Measurements from ENCODE around the gene PHACTR1. TPM values are rescaled to one million over a fixed set of nuclear protein-coding genes. Genes with fewer than 3 reads are reported as not detected.
"Not testable (repeated sequence)": the region's sequence is repeated elsewhere in the genome, so short reads cannot be mapped to it uniquely, and the experiment has no call there.

The PHACTR1 gene
- total RNA-seq, 2 experiments from 2014 or later = 0.47 to 0.61 TPM

GRCh38 chr6:13243033-13243432, 526.5 kb downstream of the PHACTR1 start:
- Mint-ChIP-seq H3K4me3 (no peak overlapping the region), H3K9me3 (ENCODE audit: insufficient read depth) (peaks cover 6% of the 10 kb centered on the region), H3K4me1 (ENCODE audit: low read depth) (no peaks in the 10 kb centered on the region), H3K36me3 (ENCODE audit: low read depth) (peaks cover 4% of the 10 kb centered on the region), H3K27ac (no peak overlapping the region), H3K27me3 (ENCODE audit: low read depth) (peaks cover 13% of the 10 kb centered on the region)
- DNase-seq (no peak), ATAC-seq (no peak)
- CTCF ChIA-PET = interaction anchor here (0.7 to 0.9 kb wide), 3 partner anchors 43 to 332 kb away, joined by 3 to 4 read pairs (median 3); no protein-coding TSS in a partner anchor
- POLR2A ChIA-PET = no interaction called here

DNA sequence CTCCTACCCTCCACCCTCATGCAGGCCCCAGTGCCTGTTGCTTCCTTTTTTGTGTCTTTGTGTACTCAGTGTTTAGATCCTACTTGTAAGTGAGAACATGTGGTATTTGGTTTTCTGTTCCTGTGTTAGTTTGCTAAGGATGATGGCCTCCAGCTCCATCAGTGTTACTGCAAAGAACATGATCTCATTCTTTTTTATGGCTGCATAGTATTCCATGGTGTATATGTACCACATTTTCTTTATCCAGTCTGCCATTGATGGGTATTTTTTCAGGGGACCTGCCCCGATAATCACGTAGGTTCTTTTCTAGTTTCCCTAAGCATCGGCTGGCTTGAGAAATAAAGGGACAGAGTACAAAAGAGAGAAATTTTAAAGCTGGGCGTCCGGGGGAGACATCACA, 527.2 kb downstream of the PHACTR1 start:
- POLR2A ChIA-PET; H3K4me1 Mint-ChIP-seq (ENCODE audit: low read depth); H3K36me3 Mint-ChIP-seq (ENCODE audit: low read depth); DNase-seq; H3K27ac Mint-ChIP-seq; H3K9me3 Mint-ChIP-seq (ENCODE audit: insufficient read depth); H3K4me3 Mint-ChIP-seq; ATAC-seq: not testable (repeated sequence)
- H3K27me3 Mint-ChIP-seq (ENCODE audit: low read depth) = peaks cover 13% of the 10 kb centered on the region
- CTCF ChIA-PET = interaction anchor here (0.9 kb wide), 1 partner anchor 332 kb away, joined by 3 read pairs; no protein-coding TSS in a partner anchor

DNA sequence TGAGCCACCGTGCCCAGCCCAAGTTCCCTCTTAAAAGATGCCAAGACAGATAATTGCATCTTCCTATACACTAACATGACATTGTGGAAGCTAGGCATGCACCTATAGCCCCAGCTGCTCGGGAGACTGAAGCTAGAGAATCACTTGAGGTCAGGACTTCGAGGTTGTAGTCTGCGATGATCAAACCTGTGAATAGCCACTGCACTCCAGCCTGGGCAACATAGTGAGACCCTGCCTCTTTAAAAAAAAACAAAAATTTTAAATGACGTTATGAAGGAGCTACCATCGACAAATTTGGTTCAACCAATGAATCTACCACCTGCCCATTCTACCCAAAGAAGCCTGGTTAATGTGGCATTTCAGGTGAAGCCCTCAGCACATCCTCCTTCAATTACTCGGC, 531.1 kb downstream of the PHACTR1 start:
- Mint-ChIP-seq H3K4me1 (ENCODE audit: low read depth) (no peaks in the 10 kb centered on the region), H3K9me3 (ENCODE audit: insufficient read depth) (peaks cover 6% of the 10 kb centered on the region), H3K27me3 (ENCODE audit: low read depth) (peaks cover 13% of the 10 kb centered on the region), H3K4me3 (no peak overlapping the region), H3K27ac (no peak overlapping the region), H3K36me3 (ENCODE audit: low read depth) (peaks cover 4% of the 10 kb centered on the region)
- CTCF ChIA-PET = no interaction called here
- POLR2A ChIA-PET = no interaction called here
- ATAC-seq = no peak
- DNase-seq = no peak

- ChIA-PET CTCF (no interaction called here), POLR2A (no interaction called here)
- Mint-ChIP-seq H3K27ac (no peak overlapping the region), H3K4me1 (ENCODE audit: low read depth) (no peaks in the 10 kb centered on the region), H3K36me3 (ENCODE audit: low read depth) (peaks cover 4% of the 10 kb centered on the region), H3K27me3 (ENCODE audit: low read depth) (peaks cover 11% of the 10 kb centered on the region), H3K9me3 (ENCODE audit: insufficient read depth) (peaks cover 6% of the 10 kb centered on the region), H3K4me3 (no peak overlapping the region)
- DNase-seq (no peak), ATAC-seq (no peak)
Observed at GRCh38 chr6:13248053-13248452, 531.5 kb downstream of the PHACTR1 start.

DNA sequence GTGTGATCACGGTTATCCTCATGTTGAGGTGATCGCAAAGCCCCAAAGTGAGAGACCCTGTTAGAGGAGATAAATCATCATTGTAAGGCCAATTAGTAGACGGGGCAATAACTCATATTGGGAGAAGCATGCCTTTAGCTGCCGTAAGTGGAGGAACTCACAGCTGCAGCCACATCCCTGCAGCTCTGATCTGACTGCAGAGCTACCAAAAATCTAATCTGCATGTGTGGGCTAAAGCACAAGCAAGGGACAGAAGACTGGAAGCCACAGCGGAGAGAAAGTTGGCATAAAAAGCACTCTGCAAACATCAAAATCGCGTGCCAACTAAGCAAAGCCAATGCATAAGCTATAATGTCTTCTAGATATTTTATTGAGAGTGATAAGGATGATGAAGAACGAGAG, 532.0 kb downstream of the PHACTR1 start:
- DNase-seq (no peak), ATAC-seq (no peak)
- Mint-ChIP-seq H3K36me3 (ENCODE audit: low read depth) (peaks cover 4% of the 10 kb centered on the region), H3K27ac (no peak overlapping the region), H3K4me3 (no peak overlapping the region), H3K27me3 (ENCODE audit: low read depth) (peaks cover 11% of the 10 kb centered on the region), H3K4me1 (ENCODE audit: low read depth) (no peaks in the 10 kb centered on the region), H3K9me3 (ENCODE audit: insufficient read depth) (peaks cover 6% of the 10 kb centered on the region)
- CTCF ChIA-PET = no interaction called here
- POLR2A ChIA-PET = no interaction called here

DNA sequence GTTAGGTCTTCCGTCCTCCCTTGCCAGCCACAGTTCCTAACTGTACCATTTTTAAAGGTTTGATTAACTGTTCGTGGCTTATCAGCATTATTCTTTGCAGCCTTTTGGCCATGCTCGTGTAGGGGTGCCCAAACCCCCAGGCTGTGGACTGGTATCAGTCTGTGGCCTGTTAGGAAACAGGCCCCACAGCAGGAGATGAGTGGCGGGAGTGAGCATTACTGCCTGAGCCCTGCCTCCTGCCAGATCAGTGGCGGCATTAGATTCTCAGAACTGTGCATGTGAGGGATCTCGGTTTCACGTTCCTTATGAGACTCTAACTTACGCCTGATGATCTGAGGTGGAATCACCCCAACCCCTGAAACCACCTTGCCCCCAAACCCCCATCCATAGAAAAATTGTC, 532.4 kb downstream of the PHACTR1 start:
- Mint-ChIP-seq H3K9me3 (ENCODE audit: insufficient read depth) (peaks cover 6% of the 10 kb centered on the region), H3K27me3 (ENCODE audit: low read depth) (peaks cover 7% of the 10 kb centered on the region), H3K36me3 (ENCODE audit: low read depth) (peaks cover under 1% of the 10 kb centered on the region), H3K4me1 (ENCODE audit: low read depth) (no peaks in the 10 kb centered on the region), H3K27ac (no peak overlapping the region), H3K4me3 (no peak overlapping the region)
- POLR2A ChIA-PET = no interaction called here
- CTCF ChIA-PET = no interaction called here
- ATAC-seq (no peak), DNase-seq (no peak)

- DNase-seq (no peak), ATAC-seq (no peak)
- Mint-ChIP-seq H3K4me3 (no peak overlapping the region), H3K27ac (no peak overlapping the region), H3K36me3 (ENCODE audit: low read depth) (no peaks in the 10 kb centered on the region), H3K27me3 (ENCODE audit: low read depth) (peaks cover 6% of the 10 kb centered on the region), H3K4me1 (ENCODE audit: low read depth) (no peaks in the 10 kb centered on the region), H3K9me3 (ENCODE audit: insufficient read depth) (peaks cover 6% of the 10 kb centered on the region)
- ChIA-PET CTCF (no interaction called here), POLR2A (no interaction called here)
Observed at GRCh38 chr6:13249817-13250216, 533.2 kb downstream of the PHACTR1 start.

- no peak for DNase-seq
- Mint-ChIP-seq H3K4me1 (ENCODE audit: low read depth) (peaks cover 2% of the 10 kb centered on the region), H3K27me3 (ENCODE audit: low read depth) (peaks cover 6% of the 10 kb centered on the region), H3K27ac (no peak overlapping the region), H3K36me3 (ENCODE audit: low read depth) (no peaks in the 10 kb centered on the region), H3K9me3 (ENCODE audit: insufficient read depth) (peaks cover under 1% of the 10 kb centered on the region), H3K4me3 (no peak overlapping the region)
- POLR2A ChIA-PET = no interaction called here
- CTCF ChIA-PET = no interaction called here
- no peak for ATAC-seq
Observed at GRCh38 chr6:13250703-13251102, 534.1 kb downstream of the PHACTR1 start.

GRCh38 chr6:13251242-13251641, 534.7 kb downstream of the PHACTR1 start:
- ChIA-PET POLR2A (no interaction called here), CTCF (no interaction called here)
- ATAC-seq (no peak), DNase-seq (no peak)
- H3K27ac Mint-ChIP-seq = no peak overlapping the region
- no peak overlapping the region for H3K4me3 Mint-ChIP-seq
- no peaks in the 10 kb centered on the region for H3K36me3 Mint-ChIP-seq (ENCODE audit: low read depth)
- H3K27me3 Mint-ChIP-seq (ENCODE audit: low read depth) = peaks cover 6% of the 10 kb centered on the region
- no peaks in the 10 kb centered on the region for H3K9me3 Mint-ChIP-seq (ENCODE audit: insufficient read depth)
- peaks cover 2% of the 10 kb centered on the region for H3K4me1 Mint-ChIP-seq (ENCODE audit: low read depth)

DNA sequence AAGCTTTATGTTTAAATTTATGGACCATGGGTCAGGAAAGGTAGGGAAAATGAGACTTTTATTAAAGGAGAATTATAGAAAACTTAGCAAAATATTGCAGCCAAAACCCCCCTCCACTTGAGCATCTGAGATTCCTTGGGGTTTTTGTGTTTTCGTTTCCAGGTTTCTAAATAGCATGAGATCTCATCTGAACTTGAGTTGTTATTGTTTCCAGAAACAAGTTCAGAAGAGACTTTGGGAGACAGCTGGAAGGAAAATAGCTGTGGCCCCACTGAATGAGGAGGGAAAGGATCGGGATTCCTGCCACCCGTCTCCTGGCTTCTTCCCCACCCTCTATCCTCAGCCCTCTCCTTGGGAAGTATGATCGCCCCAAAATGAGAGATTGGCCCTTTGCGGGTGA, 536.2 kb downstream of the PHACTR1 start:
- peaks cover 6% of the 10 kb centered on the region for H3K27me3 Mint-ChIP-seq (ENCODE audit: low read depth)
- ATAC-seq = no peak
- CTCF ChIA-PET = no interaction called here
- no peak overlapping the region for H3K27ac Mint-ChIP-seq
- H3K36me3 Mint-ChIP-seq (ENCODE audit: low read depth) = no peaks in the 10 kb centered on the region
- POLR2A ChIA-PET = no interaction called here
- DNase-seq = no peak
- H3K4me3 Mint-ChIP-seq = no peak overlapping the region
- H3K9me3 Mint-ChIP-seq (ENCODE audit: insufficient read depth) = no peaks in the 10 kb centered on the region
- peaks cover 2% of the 10 kb centered on the region for H3K4me1 Mint-ChIP-seq (ENCODE audit: low read depth)

DNA sequence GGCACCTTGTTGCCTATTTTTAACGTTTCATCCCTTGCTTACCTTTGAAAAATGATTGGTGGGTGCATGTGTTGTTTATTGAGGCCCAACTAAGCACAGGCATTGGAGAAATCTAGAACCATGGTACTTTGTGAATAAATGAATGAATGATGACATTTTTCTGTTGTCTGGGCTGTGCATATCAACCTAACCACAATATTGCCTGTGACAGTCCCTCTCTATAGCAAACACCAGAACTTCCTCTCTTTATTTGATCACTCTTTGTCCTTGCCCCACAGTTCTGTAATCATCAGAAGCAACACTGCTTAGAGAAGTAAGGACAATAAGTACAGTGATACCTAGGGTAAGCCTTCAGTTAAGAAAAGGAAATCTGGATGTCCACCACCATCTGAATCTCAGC, 536.7 kb downstream of the PHACTR1 start:
- H3K4me1 Mint-ChIP-seq (ENCODE audit: low read depth) = peaks cover 2% of the 10 kb centered on the region
- CTCF ChIA-PET = no interaction called here
- no peaks in the 10 kb centered on the region for H3K9me3 Mint-ChIP-seq (ENCODE audit: insufficient read depth)
- H3K27ac Mint-ChIP-seq = no peak overlapping the region
- peaks cover 6% of the 10 kb centered on the region for H3K27me3 Mint-ChIP-seq (ENCODE audit: low read depth)
- POLR2A ChIA-PET = no interaction called here
- no peak for ATAC-seq
- DNase-seq = no peak
- H3K36me3 Mint-ChIP-seq (ENCODE audit: low read depth) = no peaks in the 10 kb centered on the region
- no peak overlapping the region for H3K4me3 Mint-ChIP-seq

DNA sequence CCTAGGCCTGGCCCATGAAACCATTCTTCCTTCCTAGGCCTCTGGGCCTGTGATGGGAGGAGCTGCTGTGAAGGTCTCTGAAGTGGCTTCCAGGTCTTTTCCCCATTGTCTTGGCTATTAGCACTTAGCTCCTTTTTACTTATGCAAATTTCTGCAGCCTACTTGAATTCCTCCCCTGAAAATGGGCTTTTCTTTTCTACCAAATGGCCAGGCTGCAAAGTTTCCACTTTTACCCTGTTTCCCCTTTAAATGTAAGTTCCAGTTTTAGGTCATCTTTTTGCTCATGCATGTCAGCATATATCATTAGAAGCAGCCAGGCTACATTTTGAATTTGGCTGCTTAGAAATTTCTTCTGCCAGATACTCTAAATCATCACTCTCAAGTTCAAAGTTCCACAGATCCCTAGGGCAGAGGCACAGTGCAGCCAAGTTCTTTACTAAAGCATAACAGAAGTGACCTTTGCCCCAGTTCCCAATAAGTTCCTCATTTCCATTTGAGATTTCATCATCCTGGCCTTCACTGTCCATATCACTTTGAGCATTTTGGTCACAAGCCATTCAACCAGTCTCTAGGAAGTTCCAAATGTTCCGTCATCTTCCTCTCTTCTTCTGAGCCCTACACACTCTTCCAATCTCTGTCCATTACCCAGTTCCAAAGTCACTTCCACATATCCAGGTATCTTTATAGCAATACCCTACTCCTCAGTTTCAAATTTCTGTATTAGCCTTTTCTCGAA, 539.9 kb downstream of the PHACTR1 start:
- Mint-ChIP-seq H3K4me3 (no peak overlapping the region), H3K27ac (no peak overlapping the region), H3K9me3 (ENCODE audit: insufficient read depth) (no peaks in the 10 kb centered on the region), H3K4me1 (ENCODE audit: low read depth) (peaks cover 7% of the 10 kb centered on the region), H3K27me3 (ENCODE audit: low read depth) (peaks cover 4% of the 10 kb centered on the region), H3K36me3 (ENCODE audit: low read depth) (no peaks in the 10 kb centered on the region)
- ATAC-seq (no peak), DNase-seq (no peak)
- ChIA-PET POLR2A (no interaction called here), CTCF (no interaction called here)

DNA sequence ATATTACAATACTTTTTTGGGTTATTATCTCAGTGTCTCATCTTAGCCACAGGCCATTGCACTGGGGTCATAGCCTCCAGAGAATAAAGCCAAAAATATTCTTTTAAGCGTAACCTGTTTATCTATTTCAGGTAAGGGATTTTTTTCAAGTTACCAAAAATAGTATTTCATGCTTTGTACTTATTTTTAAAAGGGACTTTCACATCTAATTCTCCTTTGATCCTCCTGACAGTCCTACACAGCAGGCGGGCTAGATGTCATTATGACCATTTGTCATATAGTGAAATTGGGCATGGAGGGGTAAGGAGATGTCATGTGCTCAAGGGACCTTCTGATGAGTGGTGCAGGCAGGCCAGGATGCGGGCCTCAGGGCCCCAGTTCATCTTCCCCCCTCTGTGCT, 542.8 kb downstream of the PHACTR1 start:
- peaks cover 10% of the 10 kb centered on the region for H3K4me1 Mint-ChIP-seq (ENCODE audit: low read depth)
- DNase-seq (no peak), ATAC-seq (no peak)
- no peaks in the 10 kb centered on the region for H3K36me3 Mint-ChIP-seq (ENCODE audit: low read depth)
- ChIA-PET CTCF (no interaction called here), POLR2A (no interaction called here)
- no peak overlapping the region for H3K27ac Mint-ChIP-seq
- H3K27me3 Mint-ChIP-seq (ENCODE audit: low read depth) = no peaks in the 10 kb centered on the region
- no peak overlapping the region for H3K4me3 Mint-ChIP-seq
- H3K9me3 Mint-ChIP-seq (ENCODE audit: insufficient read depth) = no peaks in the 10 kb centered on the region

Data from activated CD8-positive, alpha-beta T cell treated with anti-CD3 and anti-CD28 coated beads, Interleukin-2, amount 10 ng/mL, durations not matched to agents 7 days and 5 days (primary cell).